HG03571 (cell line): ENCODE measurements around the gene LONP2.
"Not testable (repeated sequence)": the region's sequence is repeated elsewhere in the genome, so short reads cannot be mapped to it uniquely, and the experiment has no call there.

Source experiments
- ATAC-seq: cut with Tn5 transposase; IDR thresholded peaks from one replicate; pipeline ENCODE4 v1.9.1; 2021; ENCODE audit not compliant: unreplicated experiment

LONP2 gene

GRCh38 chr16:48287239-48287638 is 43.1 kb downstream of the LONP2 start:
- ATAC-seq = no peak

GRCh38 chr16:48291303-48291702 is 47.2 kb downstream of the LONP2 start:
- no peak for ATAC-seq

- no peak for ATAC-seq
Measured at GRCh38 chr16:48291754-48292153, 47.7 kb downstream of the LONP2 start.

- ATAC-seq = no peak
Measured at GRCh38 chr16:48292452-48292851, 48.4 kb downstream of the LONP2 start.

- no peak for ATAC-seq
Measured at GRCh38 chr16:48294724-48295123, 50.6 kb downstream of the LONP2 start.

- no peak for ATAC-seq
Measured at GRCh38 chr16:48295488-48296281, 51.6 kb downstream of the LONP2 start.

- ATAC-seq = no peak
Measured at GRCh38 chr16:48299471-48299870, 55.4 kb downstream of the LONP2 start.

- no peak for ATAC-seq
Measured at GRCh38 chr16:48300391-48300856, 56.3 kb downstream of the LONP2 start.

- no peak for ATAC-seq
Measured at GRCh38 chr16:48308535-48308934, 64.4 kb downstream of the LONP2 start.

GRCh38 chr16:48310908-48311641 is 67.0 kb downstream of the LONP2 start:
- no peak for ATAC-seq

GRCh38 chr16:48313905-48314304 is 69.8 kb downstream of the LONP2 start:
- not testable (repeated sequence) for ATAC-seq

GRCh38 chr16:48317026-48317425 is 72.9 kb downstream of the LONP2 start:
- ATAC-seq = no peak

GRCh38 chr16:48317614-48318315 is 73.7 kb downstream of the LONP2 start:
- no peak for ATAC-seq

GRCh38 chr16:48318630-48319029 is 74.5 kb downstream of the LONP2 start:
- no peak for ATAC-seq

- no peak for ATAC-seq
Measured at GRCh38 chr16:48321317-48322036, 77.4 kb downstream of the LONP2 start.

- no peak for ATAC-seq
Measured at GRCh38 chr16:48323783-48324775, 80.0 kb downstream of the LONP2 start.

GRCh38 chr16:48326915-48327314 is 82.8 kb downstream of the LONP2 start:
- ATAC-seq = no peak

- no peak for ATAC-seq
Measured at GRCh38 chr16:48329138-48329537, 85.0 kb downstream of the LONP2 start.

GRCh38 chr16:48330189-48330840 is 86.2 kb downstream of the LONP2 start:
- ATAC-seq = no peak
